Stimulated activated CD4-positive, alpha-beta T cell treated with anti-CD3 and anti-CD28 coated beads, Interleukin-15, amount 100 ng/mL, for 48 hours (primary cell): Measurements from ENCODE around the gene ACAN.

Source experiments
- DNase-seq, 2 donors: peaks; one replicate each; pipeline ENCODE4 v3.0.0-alpha.2; 2020; ENCODE audit warnings: low read depth in 2 of 2

ACAN gene

DNA sequence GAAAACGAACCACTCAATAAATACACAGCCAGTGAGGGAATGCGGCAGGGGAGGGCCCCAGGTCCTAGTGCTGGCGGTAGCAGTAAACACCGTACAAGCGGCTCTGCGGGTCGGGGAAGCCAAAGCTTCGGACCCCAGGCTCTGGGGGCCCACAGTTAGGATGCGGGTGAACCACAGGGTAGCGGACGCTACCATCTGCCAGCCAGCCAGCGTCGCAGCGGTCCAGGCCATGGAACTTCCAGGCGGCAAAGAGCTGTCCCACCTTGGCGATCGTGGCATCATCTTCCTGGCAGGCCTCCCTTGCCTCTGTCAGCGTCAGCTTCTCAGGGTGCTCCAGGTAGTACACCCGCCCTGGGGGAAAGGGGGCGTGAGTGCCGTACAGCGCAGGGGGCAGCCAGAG is 74.7 kb downstream of the ACAN start:
- no peak for DNase-seq

DNA sequence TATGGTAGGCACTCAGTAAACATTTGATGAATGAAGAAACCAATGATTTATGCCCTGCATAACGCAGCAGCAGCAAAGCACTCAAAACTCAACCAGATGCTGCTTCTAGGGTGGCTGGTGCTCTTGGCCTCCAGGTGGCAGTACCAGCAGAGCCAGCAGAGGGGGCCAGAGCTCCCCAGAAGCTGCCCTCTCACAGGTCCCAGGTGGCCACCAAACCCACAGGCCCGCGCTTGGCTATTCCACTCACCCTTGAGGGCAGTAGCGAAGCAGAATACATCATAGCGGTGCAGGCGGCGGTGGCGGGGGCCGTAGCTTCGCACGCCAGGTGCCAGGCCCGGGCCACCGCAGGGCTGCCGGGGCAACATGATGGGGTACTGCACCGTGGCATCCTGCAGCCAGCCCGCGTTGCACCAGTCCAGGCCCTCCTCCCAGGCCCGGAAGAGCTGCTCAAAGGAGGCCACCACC is 75.5 kb downstream of the ACAN start:
- DNase-seq = no peak

DNA sequence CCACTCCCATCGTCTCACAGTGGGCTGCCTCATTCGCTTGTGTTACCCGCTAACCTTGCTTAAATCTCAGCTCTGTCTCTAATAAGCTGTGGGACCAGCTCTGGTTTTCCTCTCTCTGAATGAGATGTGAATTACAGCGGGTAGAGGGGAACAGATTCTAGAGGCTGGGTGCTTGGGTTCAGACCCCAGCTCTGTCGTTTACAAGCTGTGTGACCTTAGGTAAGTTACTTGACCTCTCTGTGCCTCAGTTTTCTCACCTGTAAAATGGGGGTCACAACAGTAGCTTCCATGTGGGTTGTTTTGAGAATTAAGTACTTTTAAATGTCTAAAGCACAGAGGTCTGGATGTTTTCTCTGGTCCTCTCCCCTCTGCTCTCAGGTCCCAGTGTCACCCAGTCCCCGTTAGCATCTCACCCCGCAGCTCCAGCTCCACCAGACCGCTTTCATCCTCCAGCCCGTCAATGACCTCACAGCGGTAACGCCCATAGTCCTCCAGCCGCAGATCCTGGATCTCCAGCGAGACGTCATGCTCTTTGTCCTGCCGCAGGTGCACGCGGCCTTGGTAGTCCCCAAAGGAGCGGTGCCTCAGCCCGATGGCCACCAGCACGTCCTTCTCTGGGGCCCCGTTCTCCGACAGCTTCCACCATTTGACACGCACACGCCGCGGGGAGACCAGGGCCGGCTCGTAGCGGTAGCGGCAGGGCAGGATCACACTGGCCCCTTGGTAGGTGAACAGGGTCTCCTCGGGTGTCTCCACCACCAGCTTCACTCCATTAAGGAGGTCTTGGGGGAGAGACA is 77.9 kb downstream of the ACAN start:
- DNase-seq = no peak

DNA sequence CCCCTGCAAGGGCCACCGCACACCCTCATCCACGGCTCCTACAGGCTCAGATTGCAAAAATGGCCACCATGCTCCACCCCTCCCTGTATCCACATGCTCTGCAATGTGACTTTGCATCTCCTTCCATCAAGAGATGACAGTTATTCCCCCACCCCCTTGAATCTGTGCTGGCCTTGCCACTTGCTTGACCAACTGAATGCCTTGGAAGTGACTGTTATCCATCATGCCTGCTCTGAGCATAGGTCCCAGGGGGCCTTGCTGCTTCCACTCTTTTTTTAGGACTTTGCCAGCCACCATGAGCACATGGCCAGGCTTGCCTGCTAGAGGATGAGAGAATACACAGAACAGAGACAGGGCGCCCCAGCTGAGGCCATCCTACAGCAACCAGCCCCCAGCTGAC is 78.5 kb downstream of the ACAN start:
- DNase-seq = no peak

DNA sequence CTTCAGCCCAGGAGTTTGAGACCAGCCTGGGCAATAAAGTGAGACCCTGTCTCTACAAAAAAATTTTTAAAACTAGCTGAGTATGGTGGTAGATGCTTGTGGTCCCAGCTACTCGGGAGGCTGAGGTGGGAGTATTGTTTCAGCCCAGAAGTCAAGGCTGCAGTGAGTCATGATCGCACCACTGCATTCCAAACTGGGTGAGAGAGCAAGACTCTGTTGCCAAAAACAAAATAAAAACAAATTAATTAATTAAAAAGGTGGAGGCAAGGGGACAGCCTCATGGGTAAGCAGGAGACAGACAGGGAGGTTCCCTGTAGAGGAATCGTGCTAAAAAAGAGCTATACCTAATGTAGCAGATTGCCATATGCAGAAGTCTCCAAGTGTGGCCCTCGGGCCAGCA is 79.5 kb downstream of the ACAN start:
- DNase-seq = no peak

DNA sequence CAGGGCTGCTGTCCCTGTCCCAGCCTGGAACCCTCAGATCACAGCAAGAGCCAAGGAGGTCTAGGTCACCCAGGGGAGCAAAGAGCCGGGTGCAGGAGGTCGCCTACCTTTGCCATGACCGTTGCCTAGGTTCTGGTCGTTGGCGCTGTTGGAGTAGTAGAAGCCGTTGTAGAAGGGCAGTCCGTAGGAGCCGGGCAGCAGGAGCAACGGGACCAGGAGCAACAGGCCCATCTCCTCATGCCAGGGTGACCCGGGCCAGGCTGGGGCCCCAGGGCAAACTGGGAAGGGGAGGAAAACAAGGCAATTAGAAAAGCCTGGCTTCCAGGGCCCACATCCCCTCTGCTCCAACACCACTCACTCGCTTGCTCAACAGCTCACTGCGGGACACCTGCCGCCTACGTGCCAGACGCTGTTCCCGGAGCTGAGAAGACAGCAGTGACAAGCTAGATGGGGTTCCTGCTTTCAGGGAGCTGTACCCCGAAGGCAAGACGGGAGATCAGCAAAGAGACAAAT is 83.9 kb downstream of the ACAN start:
- no peak for DNase-seq

DNA sequence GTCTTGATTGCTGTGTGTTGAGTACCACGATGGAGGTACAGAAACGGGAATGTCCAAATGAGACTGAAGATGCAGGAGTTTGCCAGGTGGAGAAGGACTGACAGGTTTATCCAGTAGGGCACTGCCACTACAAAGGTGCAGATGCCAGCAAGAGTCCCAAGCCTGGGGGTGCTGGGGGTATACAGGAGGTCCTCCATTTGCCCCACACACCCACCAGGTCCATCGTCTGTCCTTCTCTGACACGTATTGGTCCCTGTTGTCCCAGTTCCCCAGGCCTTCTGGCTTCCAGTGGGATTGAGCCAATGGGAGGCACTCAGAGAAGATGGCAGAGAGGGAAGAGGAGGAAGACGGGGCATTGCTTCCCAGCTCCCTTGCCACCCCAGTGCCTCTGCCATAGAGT is 85.5 kb downstream of the ACAN start:
- DNase-seq = no peak

DNA sequence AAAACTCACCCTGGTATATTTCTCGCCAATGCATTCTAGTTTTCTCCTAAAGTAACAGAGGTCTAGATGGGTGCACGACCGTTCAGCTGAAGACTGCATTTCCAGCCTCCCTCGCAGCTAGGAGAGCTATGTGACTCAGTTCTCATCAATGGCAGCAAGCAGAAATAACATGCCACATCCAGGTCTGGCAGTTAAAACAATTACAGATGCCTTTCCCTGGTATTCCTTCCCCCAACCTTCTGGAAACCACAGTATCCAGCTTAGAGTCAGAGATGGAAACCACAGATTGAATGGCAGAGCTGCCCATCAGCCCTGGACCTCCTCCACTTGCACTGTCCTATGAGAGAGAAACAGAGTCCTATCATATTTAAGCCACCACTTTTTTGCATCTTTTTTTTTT is 87.3 kb downstream of the ACAN start:
- no peak for DNase-seq

DNA sequence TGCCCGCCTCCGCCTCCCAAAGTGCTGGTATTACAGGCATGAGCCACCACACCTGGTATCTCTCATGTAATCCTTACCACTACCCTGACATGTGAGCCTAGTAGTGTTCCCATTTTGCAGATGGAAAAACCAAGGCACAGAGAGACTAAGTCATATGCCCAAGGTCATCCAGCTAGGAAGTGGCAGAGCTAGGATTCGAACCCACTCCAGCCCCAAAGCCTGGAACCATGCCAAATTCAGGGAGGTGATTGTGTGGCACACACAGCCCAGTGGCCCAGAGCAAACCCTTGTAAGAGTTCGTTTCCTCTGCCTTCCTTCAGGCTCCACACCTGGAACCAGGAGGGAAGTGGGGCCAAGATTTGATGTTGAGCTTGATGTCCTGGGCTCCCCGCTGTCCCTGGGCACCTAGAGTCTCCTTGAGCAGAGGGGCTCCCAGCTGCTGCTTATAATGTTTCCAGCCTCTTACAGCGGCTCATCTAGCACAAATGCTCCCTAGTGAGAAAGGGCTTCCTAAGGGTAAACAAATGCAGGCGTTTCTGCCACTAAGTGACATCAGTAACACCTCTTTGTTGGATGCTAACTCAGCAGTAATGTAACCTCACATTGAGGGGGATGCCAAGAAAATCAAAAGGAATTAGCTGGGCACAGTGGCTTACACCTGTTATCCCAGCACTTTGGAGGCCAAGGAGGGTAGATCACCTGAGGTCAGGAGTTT is 88.5 kb downstream of the ACAN start:
- no peak for DNase-seq

DNA sequence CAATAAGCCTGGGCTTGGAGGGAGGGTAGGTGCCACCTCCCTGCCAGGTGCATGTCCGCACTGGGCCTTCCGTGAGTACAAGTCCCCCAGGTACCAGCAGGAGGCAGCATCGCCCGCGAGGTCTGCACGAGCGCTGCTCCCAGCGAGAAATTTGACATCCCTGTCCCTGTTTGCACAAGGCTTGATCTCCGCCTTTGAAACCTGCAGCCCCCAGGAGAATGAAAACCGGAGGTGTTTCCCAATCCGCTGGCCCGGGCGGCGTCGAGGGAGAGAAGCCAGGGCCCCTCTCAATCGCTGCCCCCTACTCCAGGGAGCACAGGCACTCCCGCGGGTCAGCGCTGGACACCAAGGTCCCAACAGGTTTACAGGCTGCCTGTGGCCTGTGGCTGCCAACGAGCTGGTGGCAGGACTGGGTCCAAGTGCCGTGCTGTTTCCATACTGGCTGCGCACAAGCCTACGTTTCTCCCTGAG is 91.1 kb downstream of the ACAN start:
- peak; percentile 74 to 86 for DNase-seq

DNA sequence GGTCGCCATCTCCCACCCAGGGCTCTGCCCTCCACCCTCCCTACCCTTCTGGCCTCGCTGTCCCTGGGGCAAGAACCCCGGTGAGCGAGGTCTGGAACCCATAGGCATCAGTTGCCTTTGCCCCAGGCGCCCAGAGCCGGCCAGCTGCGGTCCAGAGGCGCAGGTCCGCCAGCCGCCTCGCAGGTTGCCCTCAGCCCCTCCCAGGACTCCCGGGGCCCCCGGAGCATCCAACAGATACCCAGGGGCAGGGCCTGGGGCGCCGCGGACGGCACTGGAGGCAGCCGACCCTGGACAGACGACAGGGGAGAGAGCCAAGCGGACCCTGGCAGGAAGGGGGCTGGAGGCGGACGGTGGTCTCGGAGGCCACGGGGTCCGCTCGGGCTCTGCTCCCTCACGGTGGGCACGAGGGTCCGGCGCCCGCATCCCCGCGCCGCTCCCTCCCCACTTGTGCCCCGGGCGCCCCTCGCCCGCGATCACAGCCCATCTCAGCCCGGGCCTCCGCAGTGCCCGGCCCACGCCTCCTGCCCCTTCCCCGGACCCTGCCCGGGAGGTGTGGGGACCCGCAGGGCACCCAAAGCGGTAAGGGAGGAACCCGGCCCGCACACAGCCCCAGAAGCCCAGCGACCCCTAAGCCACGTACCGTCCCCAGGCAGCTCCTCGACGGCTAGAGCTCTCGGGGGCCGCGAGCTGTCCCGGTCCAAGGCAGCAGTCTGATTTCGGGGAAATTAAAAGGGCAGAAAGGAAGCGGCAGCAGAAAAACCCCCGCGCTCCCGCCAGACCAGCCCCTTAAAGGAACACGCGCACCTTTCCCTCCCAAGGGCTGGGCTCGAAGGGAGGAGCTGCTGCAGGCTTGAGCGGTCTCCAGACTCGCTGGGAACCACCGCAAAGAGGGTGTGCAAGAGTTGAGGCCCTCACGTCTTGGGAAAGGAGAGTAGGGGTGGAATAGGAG is 91.9 kb downstream of the ACAN start, which contains the start of gene HAPLN3:
Gene HAPLN3, minus strand, starts transcription at position 726 of the 949 bp plus-strand sequence. CDS start 8,246 bp downstream, outside the sequence.
- DNase-seq = peak; percentile 41 to 45

DNA sequence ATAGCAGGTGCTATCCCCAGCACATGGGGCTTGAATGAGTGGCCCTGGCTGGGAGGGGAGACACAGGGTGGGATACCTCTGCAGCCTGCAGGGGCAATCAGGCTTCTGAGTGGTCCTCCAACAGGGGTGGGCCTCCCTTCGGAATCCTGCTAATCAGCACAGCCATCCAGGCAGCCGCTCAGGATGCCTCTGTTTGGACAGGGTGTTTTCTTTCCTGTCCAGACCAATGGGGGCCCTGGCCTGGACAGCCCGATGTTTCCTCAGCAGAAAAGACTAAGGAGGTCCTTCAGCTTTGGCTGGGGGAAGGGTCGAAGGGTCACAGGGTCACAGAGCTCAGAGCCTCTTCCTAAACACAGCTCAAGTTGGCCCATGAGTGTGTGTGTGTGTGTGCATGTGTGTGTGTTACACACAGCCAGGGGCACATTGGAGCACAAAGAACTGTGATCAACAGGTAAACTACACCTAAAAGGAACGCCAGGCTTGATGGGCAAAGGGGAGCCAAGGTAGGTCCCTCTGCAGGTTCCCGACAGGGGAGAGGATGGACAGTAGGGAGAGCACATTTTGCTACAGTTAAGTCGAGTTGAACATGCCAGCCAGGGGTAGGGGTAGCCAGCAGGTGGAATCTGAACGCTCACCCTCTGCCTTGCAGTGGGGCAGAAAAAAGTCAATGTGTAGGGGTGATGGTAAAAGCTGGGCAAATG is 93.2 kb downstream of the ACAN start:
- DNase-seq = no peak

DNA sequence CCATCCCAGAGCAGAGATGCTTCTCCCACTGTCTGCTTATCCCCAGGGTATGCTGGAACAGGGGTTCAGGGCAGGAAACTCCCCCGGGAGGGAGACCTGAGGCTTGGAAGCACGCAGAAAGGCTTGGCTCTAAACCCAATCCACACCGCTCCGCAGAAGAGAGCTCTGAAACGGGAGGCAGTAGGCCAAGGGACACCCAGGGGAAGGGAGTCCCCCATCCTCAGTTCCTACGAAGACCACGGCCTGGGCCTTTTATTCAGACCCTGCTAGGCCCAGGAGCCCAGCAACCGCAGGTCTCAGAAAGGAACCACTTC is 93.9 kb downstream of the ACAN start:
- no peak for DNase-seq

DNA sequence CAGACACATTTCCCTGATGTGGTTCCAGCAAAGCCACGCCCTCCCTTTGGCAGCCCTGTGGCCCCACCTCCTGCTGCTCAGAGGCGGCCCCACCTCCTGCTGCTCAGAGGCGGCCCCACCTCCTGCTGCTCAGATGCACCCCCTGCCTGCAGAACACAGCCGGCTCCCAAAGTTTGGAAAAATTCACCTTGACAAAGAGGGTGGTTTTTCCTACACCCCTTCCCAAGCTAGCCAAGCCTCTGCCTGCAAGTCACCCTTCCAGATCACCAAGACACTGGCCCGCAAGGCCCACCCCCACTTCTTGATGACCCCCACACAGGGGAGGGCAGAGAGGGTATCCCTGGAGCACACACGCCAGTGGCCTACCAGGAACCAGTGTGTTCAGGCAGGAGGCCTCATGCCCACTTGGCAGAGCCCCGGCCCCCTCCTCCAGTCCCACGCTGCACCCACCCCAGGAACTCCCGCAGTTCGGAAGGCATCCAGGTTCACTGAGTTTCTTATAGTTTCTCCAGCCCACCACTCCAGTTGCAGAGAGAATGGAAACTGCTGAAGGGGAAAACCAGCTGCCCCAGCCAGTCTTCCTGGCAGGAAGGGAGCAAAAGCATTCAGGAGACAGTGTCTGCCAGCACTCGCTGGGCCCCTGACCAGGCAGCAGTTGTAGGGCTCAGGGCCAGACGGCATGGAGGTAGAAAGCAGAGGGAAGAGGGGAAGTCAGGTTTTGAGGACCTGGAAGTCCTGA is 94.4 kb downstream of the ACAN start:
- DNase-seq = peak; percentile 68 to 70

DNA sequence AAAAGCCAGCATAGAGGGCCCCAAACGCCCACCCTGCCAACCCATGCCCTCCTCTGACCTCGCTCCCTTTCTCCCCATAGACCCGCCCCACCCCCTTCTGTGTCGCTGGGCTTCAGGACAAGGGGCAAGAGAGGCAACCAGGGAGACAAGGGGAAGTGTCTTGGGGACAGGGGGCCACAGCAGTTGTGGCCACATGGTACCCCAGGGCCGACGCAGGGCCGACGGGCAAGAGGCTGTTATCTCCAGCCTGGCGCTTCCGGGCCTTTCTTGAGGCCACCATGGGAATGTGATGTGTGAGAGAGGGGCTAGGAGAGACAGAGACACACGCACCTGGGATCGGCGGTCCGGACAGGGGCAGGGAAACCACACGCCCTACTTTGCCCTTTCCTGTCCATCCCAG is 95.5 kb downstream of the ACAN start:
- DNase-seq = no peak

DNA sequence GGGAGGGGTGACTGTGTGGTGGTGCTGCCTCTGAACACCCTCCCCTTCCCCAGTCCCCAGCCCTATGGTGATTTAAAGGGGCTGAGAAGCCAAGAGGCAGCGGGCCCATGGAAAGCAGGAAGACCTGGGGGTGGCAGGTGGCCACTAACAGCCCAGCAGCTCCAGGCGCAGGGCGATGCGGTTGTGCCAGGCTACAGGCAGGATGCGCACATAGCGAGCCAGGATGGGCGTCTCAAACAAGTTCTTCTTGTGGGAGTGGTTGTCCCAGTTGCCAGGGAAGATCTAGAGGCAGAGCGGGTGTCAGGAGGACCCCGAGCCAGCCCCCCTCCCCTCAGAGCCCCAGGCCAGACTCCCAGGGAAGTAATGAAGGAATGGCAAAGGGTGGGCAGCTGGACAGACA is 96.0 kb downstream of the ACAN start:
- no peak for DNase-seq

DNA sequence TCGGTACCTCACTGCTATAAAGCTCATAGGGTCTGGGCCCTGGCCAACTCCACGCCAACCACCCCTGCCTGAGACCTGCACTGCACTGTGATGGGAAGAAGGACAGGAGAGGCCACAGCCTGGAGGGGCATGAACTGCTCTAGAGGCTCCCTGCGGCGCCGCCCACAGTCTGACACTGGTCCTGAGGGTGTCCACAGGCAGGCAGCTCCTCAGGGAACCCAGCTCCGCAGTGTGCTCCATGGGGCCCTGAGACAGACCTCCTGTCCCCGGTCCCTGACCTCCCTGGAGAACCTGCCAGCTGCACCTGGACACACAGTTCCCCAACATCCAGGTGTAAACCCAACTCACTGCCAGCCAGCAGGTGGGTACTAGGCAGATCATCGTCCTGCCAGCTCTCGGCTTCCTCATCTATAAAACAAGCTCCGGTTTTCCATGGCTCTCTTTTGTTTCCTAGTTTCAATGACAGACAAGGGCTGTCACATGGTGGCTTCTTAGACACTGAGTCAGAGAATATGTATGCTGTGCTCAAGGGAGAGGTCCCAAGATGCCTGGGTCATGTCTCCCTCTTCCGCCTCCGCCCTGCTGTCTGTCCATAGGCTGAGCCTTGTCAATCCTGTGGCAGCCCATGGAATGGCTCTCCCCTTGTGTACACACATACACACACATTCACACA is 97.2 kb downstream of the ACAN start:
- DNase-seq = no peak

DNA sequence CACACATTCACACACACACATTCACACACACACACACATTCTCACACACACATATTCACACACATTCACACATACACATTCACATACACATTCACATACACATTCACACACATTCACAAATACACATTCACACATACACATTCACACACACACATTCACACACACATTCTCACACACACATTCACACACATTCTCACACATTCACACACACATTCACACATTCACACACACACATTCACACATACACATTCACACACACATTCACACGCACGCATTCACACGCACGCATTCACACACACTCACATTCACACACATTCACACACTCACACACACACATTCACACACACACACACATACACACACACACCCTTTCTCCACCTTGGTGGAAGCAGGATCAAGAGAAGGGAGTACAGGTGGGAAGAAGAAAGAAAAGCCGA is 97.8 kb downstream of the ACAN start:
- no peak for DNase-seq

DNA sequence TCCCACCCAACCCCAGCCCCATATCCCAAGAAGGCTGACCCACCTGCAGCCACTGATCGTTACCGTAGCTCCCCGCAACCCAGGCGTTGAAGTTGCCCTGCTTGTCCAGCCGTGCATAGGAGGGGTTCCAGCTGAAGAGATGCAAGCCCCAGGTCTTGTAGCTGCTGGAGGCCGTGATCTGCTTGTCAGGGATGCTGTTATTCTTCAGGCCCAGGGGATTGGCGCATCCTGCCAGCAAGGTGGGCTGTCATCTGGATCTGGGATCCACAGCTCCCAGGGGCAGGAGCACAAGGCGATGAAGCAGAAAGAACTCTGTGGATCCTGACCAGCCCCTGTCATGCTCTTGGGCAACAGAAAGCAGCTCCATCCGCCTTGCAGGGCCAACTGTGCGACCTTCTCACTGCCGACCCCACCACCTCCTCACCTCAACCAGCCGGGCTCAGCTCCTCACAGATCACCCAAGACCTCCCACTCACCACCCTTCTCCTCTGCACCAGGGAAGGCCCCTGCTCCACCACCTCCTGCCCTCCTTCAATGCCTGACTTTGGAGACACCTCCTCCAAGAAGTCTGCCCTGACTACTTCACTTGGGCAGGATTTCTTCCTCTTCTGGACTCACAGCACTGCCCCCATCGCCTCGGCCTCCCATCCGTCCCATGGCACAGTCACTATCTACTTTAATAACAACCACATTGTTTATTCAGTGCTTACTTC is 98.4 kb downstream of the ACAN start:
- DNase-seq = no peak
